ENCODE results near the gene NRG2. TPM values are rescaled to one million over a fixed set of nuclear protein-coding genes. Genes with fewer than 3 reads are reported as not detected.

Gene NRG2
- polyA plus RNA-seq, 2 of the 4 experiments (the other 2 are of a cell fraction) = 1.0 to 1.1 TPM

- TF ChIP-seq, protein P1, sequence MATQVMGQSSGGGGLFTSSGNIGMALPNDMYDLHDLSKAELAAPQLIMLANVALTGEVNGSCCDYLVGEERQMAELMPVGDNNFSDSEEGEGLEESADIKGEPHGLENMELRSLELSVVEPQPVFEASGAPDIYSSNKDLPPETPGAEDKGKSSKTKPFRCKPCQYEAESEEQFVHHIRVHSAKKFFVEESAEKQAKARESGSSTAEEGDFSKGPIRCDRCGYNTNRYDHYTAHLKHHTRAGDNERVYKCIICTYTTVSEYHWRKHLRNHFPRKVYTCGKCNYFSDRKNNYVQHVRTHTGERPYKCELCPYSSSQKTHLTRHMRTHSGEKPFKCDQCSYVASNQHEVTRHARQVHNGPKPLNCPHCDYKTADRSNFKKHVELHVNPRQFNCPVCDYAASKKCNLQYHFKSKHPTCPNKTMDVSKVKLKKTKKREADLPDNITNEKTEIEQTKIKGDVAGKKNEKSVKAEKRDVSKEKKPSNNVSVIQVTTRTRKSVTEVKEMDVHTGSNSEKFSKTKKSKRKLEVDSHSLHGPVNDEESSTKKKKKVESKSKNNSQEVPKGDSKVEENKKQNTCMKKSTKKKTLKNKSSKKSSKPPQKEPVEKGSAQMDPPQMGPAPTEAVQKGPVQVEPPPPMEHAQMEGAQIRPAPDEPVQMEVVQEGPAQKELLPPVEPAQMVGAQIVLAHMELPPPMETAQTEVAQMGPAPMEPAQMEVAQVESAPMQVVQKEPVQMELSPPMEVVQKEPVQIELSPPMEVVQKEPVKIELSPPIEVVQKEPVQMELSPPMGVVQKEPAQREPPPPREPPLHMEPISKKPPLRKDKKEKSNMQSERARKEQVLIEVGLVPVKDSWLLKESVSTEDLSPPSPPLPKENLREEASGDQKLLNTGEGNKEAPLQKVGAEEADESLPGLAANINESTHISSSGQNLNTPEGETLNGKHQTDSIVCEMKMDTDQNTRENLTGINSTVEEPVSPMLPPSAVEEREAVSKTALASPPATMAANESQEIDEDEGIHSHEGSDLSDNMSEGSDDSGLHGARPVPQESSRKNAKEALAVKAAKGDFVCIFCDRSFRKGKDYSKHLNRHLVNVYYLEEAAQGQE (IDR thresholded peaks at IDR 0.05) = no peak
- TF ChIP-seq SMC3 (IDR thresholded peaks at IDR 0.05) = no peak
Measured at GRCh38 chr5:139805545-139805944, 237.6 kb downstream of the NRG2 start (continued).

DNA sequence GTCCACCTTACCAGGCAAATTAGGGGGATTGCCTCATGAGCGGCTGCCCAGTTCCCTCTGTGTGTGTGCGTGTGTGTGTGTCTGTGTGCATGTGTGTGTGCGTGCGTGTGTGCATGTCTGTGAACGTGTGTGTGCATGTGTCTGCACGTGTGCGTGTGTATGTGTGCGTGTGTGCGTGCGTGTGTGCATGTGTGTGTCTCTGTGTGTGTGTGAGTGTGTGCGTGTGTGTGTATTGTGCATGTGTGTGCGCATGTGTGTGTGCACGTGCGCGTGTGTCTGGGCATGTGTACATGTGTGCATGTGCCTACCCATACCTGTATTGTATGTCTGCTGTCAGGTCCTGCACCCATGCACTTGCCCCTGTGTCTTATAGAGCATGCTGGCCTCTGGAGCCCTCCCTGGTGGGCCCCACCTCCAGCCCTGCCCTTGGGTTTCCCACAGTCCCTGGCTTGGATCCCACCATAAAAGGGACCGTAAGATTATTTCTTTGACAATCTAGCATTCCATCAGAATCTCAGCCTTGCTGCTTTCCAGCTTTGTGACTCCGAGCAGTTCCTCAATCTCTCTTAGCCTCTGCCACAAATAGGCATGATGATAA lies 238.2 kb downstream of the NRG2 start:
- Histone ChIP-seq H3K9me3 (no peaks in the 10 kb centered on the region), H3K4me1 (no peaks in the 10 kb centered on the region), H3K4me2 (no peak overlapping the region), H3K27ac (no peak overlapping the region), H3K4me3 (no peak overlapping the region)
- FAIRE-seq (no peak), DNase-seq (ENCODE audit: low read depth in 1 of 2, low spot score in 1 of 2) (no peak), ATAC-seq (no peak)
- ChIA-PET POLR2A (no interaction called here), CTCF (interaction anchor here (1.2 to 3.5 kb wide), 4 partner anchors 17 to 164 kb away, joined by 4 to 26 read pairs (median 16); no protein-coding TSS in a partner anchor)
- TF ChIP-seq HOXB5 (CRISPR knock-in tag; IDR thresholded peaks at IDR 0.05) (no peak), ELK1 (IDR thresholded peaks at IDR 0.05; ENCODE audit: low read depth, low read length) (no peak), ZNF302 (CRISPR knock-in tag; IDR thresholded peaks at IDR 0.05) (no peak), CHD4 (IDR thresholded peaks at IDR 0.05; ENCODE audit: borderline replicate concordance) (no peak), HOXA7 (CRISPR knock-in tag; IDR thresholded peaks at IDR 0.05) (no peak), HDAC2 (IDR thresholded peaks at IDR 0.05) (no peak), RNF2 (IDR thresholded peaks at IDR 0.05; ENCODE audit: borderline replicate concordance, low read depth) (no peak), NFE2L2 (conservative IDR thresholded peaks at IDR 0.05; ENCODE audit: low read length) (no peak), RAD21 (conservative IDR thresholded peaks at IDR 0.05 in 1 of 2, IDR thresholded peaks at IDR 0.05 in 1 of 2) (no peak), HEYL (CRISPR knock-in tag; IDR thresholded peaks at IDR 0.05) (no peak), TFCP2L1 (CRISPR knock-in tag; IDR thresholded peaks at IDR 0.05) (no peak), MYC (IDR thresholded peaks at IDR 0.05; ENCODE audit: borderline replicate concordance, low read length) (no peak), GATA3 (IDR thresholded peaks at IDR 0.05; ENCODE audit: borderline replicate concordance) (no peak), ZC3H11A (IDR thresholded peaks at IDR 0.05) (no peak), PHF8 (IDR thresholded peaks at IDR 0.05; ENCODE audit: borderline replicate concordance, low read depth) (no peak), ESRRA (IDR thresholded peaks at IDR 0.05; ENCODE audit: borderline replicate concordance, low read length) (no peak)
- TF ChIP-seq, protein P2, sequence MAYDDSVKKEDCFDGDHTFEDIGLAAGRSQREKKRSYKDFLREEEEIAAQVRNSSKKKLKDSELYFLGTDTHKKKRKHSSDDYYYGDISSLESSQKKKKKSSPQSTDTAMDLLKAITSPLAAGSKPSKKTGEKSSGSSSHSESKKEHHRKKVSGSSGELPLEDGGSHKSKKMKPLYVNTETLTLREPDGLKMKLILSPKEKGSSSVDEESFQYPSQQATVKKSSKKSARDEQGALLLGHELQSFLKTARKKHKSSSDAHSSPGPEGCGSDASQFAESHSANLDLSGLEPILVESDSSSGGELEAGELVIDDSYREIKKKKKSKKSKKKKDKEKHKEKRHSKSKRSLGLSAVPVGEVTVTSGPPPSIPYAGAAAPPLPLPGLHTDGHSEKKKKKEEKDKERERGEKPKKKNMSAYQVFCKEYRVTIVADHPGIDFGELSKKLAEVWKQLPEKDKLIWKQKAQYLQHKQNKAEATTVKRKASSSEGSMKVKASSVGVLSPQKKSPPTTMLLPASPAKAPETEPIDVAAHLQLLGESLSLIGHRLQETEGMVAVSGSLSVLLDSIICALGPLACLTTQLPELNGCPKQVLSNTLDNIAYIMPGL (CRISPR knock-in tag; IDR thresholded peaks at IDR 0.05; ENCODE audit: borderline replicate concordance) = no peak
- 57% methylated on average over 16 of the region's 17 CpGs for WGBS (ENCODE audit: missing lambda C conversion rate)

All from A549 (cell line).